Measurements from ENCODE around the gene FAXDC2.

Gene FAXDC2

GRCh38 chr5:154793599-154794524 lies 56.5 kb downstream of the FAXDC2 start:
- no peak for DNase-seq

GRCh38 chr5:154791535-154791934 lies 58.9 kb downstream of the FAXDC2 start:
- DNase-seq = no peak

- no peak for DNase-seq
These were observed 62.2 kb downstream of the FAXDC2 start for GRCh38 chr5:154788212-154788611.

- DNase-seq = no peak
These were observed 64.0 kb downstream of the FAXDC2 start for GRCh38 chr5:154786414-154786813.

GRCh38 chr5:154784856-154785255 lies 65.5 kb downstream of the FAXDC2 start:
- no peak for DNase-seq

GRCh38 chr5:154783774-154784460 lies 66.5 kb downstream of the FAXDC2 start:
- no peak for DNase-seq

- no peak for DNase-seq
These were observed 67.4 kb downstream of the FAXDC2 start for GRCh38 chr5:154782812-154783592.

- DNase-seq = no peak
These were observed 68.1 kb downstream of the FAXDC2 start for GRCh38 chr5:154782326-154782725.

GRCh38 chr5:154780128-154780527 lies 70.3 kb downstream of the FAXDC2 start:
- no peak for DNase-seq

- DNase-seq = no peak
These were observed 71.3 kb downstream of the FAXDC2 start for GRCh38 chr5:154779105-154779504.

GRCh38 chr5:154778534-154778933 lies 71.9 kb downstream of the FAXDC2 start:
- no peak for DNase-seq

GRCh38 chr5:154776167-154776566 lies 74.2 kb downstream of the FAXDC2 start:
- no peak for DNase-seq

GRCh38 chr5:154773326-154773725 lies 77.1 kb downstream of the FAXDC2 start:
- no peak for DNase-seq

GRCh38 chr5:154771383-154771901 lies 79.0 kb downstream of the FAXDC2 start:
- DNase-seq = no peak

GRCh38 chr5:154770111-154770510 lies 80.3 kb downstream of the FAXDC2 start:
- no peak for DNase-seq

All from activated T-cell treated with anti-CD3 and anti-CD28 coated beads, Interleukin-2, amount 50 U/mL, for 48 hours (primary cell).